ENCODE data around the gene SLC26A1.

- TF ChIP-seq CTCF (conservative IDR thresholded peaks at IDR 0.05) (no peak), EZH2 (IDR thresholded peaks at IDR 0.05; ENCODE audit: low read depth) (no peak)
These were observed 24.0 kb upstream of the SLC26A1 start for GRCh38 chr4:1017211-1017610.
